Thymus (tissue), 11 donors: ENCODE measurements around the gene ZBTB47. TPM values are rescaled to one million over a fixed set of nuclear protein-coding genes. Genes with fewer than 3 reads are reported as not detected.

ENCODE experiments used
- DNase-seq, 9 donors: peaks; one replicate each; pipeline ENCODE4 v3.0.0-alpha.2; 2013; ENCODE audit warnings: low spot score in 9 of 9, low read depth in 6 of 9, missing footprints in 1 of 9
- H3K27ac ChIP-seq, 2 donors: one replicate each; pipeline ENCODE4 v1.5.1; 2013; ENCODE audit warnings: control low read depth in 1 of 2, low read depth in 1 of 2, low read length in 1 of 2, mild to moderate bottlenecking in 1 of 2, moderate library complexity in 1 of 2
- H3K27me3 ChIP-seq, 2 donors: one replicate each; pipeline ENCODE4 v1.5.1; 2013; ENCODE audit warnings: low read length in 1 of 2; ENCODE audit not compliant: control insufficient read depth in 2 of 2, insufficient read depth in 1 of 2
- H3K36me3 ChIP-seq, 2 donors: one replicate each; pipeline ENCODE4 v1.5.1; 2013; ENCODE audit warnings: low read length in 1 of 2, mild to moderate bottlenecking in 1 of 2, moderate library complexity in 1 of 2; ENCODE audit not compliant: control insufficient read depth in 2 of 2, insufficient read depth in 2 of 2
- H3K4me1 ChIP-seq, 2 donors: one replicate each; pipeline ENCODE4 v1.5.1; 2013; ENCODE audit warnings: low read length in 2 of 2; ENCODE audit not compliant: control insufficient read depth in 2 of 2, insufficient read depth in 2 of 2
- H3K4me3 ChIP-seq, 2 donors: one replicate each; pipeline ENCODE4 v1.5.1; 2013; ENCODE audit warnings: low read length in 2 of 2, control low read depth in 1 of 2, mild to moderate bottlenecking in 1 of 2
- H3K9me3 ChIP-seq, 2 donors: one replicate each; pipeline ENCODE4 v1.5.1; 2013; ENCODE audit warnings: low read length in 1 of 2, mild to moderate bottlenecking in 1 of 2; ENCODE audit not compliant: control insufficient read depth in 2 of 2, insufficient read depth in 1 of 2
- WGBS: extraction: QIAGEN DNeasy Blood & Tissue Kit; methylation state at CpG from one replicate; pipeline ENCODE4 v1.1.7; 2013; 5-methylcytosine and 5-hydroxymethylcytosine counted together
- polyA plus RNA-seq: library from polyadenylated mRNA; stranded (reverse); fragments of 200-250 nt; gene quantifications from one replicate; pipeline ENCODE4 v1.2.3, GENCODE V29; 2013
- total RNA-seq: library from RNA; stranded (reverse); fragments of 120-200 nt; gene quantifications from one replicate; pipeline ENCODE4 v1.2.4, GENCODE V29; 2013
- donor health status: healthy.

The ZBTB47 gene
- total and polyA plus RNA-seq, 2 donors, result 2.5 to 5.1 TPM

- Histone ChIP-seq H3K27me3 (no peaks in the 10 kb centered on the region), H3K36me3 (no peaks in the 10 kb centered on the region), H3K4me1 (no peaks in the 10 kb centered on the region), H3K9me3 (peaks cover 1 to 4% of the 10 kb centered on the region in 2 donors), H3K27ac (no peak overlapping the region), H3K4me3 (no peak overlapping the region)
- 84% methylated on average over 10 of the region's 10 CpGs for WGBS
- no peak for DNase-seq
These were observed 46.0 kb downstream of the ZBTB47 start for GRCh38 chr3:42699511-42699971.

GRCh38 chr3:42700366-42701288, 47.1 kb downstream of the ZBTB47 start:
- Histone ChIP-seq H3K4me3 (no peak overlapping the region), H3K27me3 (no peaks in the 10 kb centered on the region), H3K4me1 (no peaks in the 10 kb centered on the region), H3K9me3 (peaks cover 1 to 4% of the 10 kb centered on the region in 2 donors), H3K27ac (no peak overlapping the region), H3K36me3 (no peaks in the 10 kb centered on the region)
- 78% methylated on average over 15 of the region's 15 CpGs for WGBS
- DNase-seq, result no peak

- peaks cover 0 to 1% of the 10 kb centered on the region in 2 donors for H3K9me3 ChIP-seq
- DNase-seq, result peak; percentile 18 to 71 (median 43)
- H3K4me1 ChIP-seq, result no peaks in the 10 kb centered on the region
- H3K27me3 ChIP-seq, result no peaks in the 10 kb centered on the region
- H3K4me3 ChIP-seq, result no peak overlapping the region
- WGBS, result 36% methylated on average over 15 of the region's 15 CpGs
- H3K27ac ChIP-seq, result no peak overlapping the region
- H3K36me3 ChIP-seq, result no peaks in the 10 kb centered on the region
These were observed 48.0 kb downstream of the ZBTB47 start for GRCh38 chr3:42701371-42702065.

DNA sequence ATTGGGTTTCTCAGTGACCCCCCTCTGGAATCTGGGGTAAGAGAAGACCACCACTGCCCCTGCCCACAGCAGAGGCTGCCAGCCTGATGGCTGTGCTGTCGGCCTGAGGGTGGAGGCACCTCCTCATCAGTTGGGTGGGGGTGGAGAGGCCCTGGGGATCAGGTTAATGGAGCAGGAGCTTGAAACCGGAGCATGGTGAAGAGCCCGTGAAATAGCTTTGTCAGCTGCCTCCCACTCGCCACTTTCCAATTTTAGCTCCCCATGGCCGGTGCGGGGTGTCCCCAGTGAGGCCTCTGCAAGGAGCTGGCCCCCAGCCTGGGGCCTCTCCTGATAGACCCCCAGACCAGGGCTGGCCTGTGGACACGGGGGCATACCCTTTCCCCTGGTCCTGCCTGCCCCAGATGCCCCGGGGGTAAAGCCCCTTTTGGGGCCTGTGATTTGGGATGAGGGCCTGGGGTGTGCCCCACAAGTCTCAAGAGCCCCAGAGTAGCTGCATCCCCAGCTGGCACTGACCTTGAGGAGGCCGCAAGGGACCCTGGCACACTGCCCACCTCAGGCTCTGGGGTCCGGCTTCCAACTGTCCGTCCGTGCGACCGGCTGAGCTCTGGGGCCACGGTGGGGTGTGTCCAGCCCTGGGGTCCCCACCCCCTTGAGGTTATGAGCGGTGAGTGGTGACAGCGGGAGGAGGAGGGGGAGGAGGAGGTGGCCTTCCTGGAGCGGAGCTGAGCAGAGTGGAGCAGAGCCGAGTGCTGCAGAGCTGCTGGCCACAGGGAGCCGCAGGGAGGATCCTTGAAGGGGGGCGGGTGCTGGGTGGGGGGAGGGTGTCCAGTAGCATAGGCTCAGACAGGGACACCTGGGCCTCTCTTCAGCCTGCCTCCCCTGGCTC, 48.8 kb downstream of the ZBTB47 start, which contains the start of gene HHATL:
TSS of gene HHATL (minus strand) at position 733 of the 886 bp plus-strand sequence. CDS start 1,972 bp downstream, outside the sequence.
- Histone ChIP-seq H3K27me3 (no peaks in the 10 kb centered on the region), H3K27ac (no peak within 1 kb of the TSS), H3K4me1 (no peaks in the 10 kb centered on the region), H3K36me3 (no peaks in the 10 kb centered on the region), H3K4me3 (no peak within 1 kb of the TSS), H3K9me3 (peaks cover 0 to 1% of the 10 kb centered on the region in 2 donors)
- WGBS, result 79% methylated on average over 21 of the region's 21 CpGs
- no peak for DNase-seq

DNA sequence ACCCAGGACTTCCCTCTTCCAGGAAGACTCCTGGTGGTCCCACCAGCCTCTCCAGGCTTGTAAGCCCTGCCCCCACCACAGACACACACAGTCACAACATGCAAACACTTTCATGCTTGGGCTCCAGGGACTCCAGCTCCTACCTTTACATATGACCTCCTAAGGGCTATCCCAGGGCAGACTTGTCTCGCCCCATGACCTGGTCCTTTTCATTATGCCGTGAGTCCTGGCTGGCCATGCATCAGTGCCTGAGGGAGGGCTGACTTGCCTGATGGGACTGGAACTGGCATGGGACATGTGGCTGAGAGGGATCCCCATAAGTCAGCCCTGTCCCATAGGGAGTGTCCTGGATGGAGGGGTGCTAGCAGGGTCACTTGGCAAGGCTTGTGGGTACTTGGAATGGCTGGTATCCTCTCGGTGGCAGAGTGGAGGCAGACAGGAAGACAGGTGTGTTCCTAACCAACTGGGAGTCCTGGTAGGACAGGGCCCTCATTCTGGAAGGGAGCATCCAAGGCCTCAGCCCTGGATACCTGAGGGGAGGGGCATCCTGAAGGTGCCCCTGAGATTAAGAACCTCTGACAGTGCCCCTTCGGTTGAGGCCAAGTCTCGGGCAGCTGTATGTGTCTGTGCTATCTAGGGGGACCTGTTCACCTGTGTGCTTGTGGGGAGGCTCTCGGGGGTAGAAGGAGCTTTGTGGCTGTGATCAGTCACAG, 49.6 kb downstream of the ZBTB47 start:
- 90% methylated on average over 6 of the region's 6 CpGs for WGBS
- Histone ChIP-seq H3K27ac (no peak overlapping the region), H3K36me3 (no peaks in the 10 kb centered on the region)

DNA sequence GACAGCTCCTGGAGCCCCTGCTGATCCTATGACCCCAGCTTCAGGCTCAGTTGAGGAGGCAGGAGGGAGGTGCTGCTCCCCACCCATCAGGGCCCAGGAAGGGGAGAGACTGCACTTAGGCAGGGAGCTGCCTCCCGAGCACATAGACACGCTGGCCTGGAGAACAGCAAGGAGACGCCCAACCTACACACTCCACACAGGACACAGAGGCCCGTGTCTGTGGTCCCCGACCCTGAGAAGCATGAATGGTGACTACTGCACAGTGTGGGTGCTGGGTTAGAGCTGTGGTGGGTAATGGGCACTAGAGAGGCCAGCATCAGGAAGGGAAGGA, 50.2 kb downstream of the ZBTB47 start:
- H3K4me3 ChIP-seq, result no peak overlapping the region
- H3K36me3 ChIP-seq, result no peaks in the 10 kb centered on the region
- DNase-seq, result no peak
- H3K4me1 ChIP-seq, result no peaks in the 10 kb centered on the region
- H3K27ac ChIP-seq, result no peak overlapping the region
- 86% methylated on average over 5 of the region's 5 CpGs for WGBS
- H3K9me3 ChIP-seq, result peaks cover 0 to 1% of the 10 kb centered on the region in 2 donors
- H3K27me3 ChIP-seq, result no peaks in the 10 kb centered on the region

More for the DNA sequence above, 49.6 kb downstream of the ZBTB47 start:
- no peak for DNase-seq
- H3K4me3 ChIP-seq, result no peak overlapping the region
- H3K27me3 ChIP-seq, result no peaks in the 10 kb centered on the region
- H3K4me1 ChIP-seq, result no peaks in the 10 kb centered on the region
- peaks cover 0 to 1% of the 10 kb centered on the region in 2 donors for H3K9me3 ChIP-seq

DNA sequence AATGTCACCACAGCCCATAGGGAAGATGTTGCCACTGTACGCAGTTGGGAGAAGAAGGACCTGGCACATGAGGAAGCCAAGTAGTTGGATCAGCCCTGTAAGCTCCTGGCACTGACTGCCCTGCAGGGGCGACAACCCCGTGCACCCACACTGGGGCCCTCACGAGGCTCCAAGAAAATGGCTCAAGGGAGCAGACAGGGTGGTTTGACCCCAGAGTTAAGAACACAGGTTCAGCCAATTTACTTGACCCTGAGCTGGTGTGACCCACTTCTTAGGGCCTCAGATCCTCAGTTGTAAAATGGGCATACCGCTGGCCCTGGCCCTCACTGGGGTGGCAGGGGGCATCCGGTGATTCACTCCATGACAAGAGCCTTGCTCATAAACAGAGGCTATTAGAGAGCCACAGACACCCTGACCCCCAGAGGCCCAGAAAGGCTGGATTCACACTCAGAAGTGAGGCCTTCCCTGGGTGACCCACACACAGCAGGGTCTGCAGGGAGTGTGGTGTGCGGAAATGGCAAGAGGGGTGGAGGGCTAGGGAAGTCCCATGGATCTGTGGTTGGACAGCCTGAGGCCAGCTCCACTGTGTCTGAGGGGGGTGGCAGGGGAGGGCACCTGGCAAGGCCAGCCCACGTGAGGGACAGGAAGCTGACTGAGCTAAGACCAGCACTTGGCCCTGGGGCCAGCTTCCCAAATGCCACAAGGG, 50.8 kb downstream of the ZBTB47 start:
- DNase-seq, result no peak
- H3K4me3 ChIP-seq, result no peak overlapping the region
- H3K27me3 ChIP-seq, result no peaks in the 10 kb centered on the region
- H3K4me1 ChIP-seq, result no peaks in the 10 kb centered on the region
- H3K36me3 ChIP-seq, result no peaks in the 10 kb centered on the region
- 91% methylated on average over 8 of the region's 8 CpGs for WGBS
- peaks cover 0 to 1% of the 10 kb centered on the region in 2 donors for H3K9me3 ChIP-seq
- no peak overlapping the region for H3K27ac ChIP-seq
